ENCODE results near the gene PML. TPM values are rescaled to one million over a fixed set of nuclear protein-coding genes. Genes with fewer than 3 reads are reported as not detected.

The PML gene
- total and polyA plus RNA-seq, 5 experiments from 2014 or later: 12.2 to 57.9 (median 26.9) TPM

Other genes with a start within 250 kb of the PML start
- not detected for gene INSYN1, start 241.4 kb upstream of the PML start, total RNA-seq
- not detected for gene INSYN1, start 241.4 kb upstream of the PML start, polyA plus RNA-seq
- gene TBC1D21, start 121.2 kb upstream of the PML start, total RNA-seq: not detected
- not detected for gene TBC1D21, start 121.2 kb upstream of the PML start, polyA plus RNA-seq
- 1 to 10 TPM in 1 of 2 experiments, under 1 TPM in 1; 0.80 to 1.9 TPM for gene LOXL1, start 68.3 kb upstream of the PML start, total RNA-seq
- 1 to 10 TPM; 1.2 to 2.0 (median 1.3) TPM for gene LOXL1, start 68.3 kb upstream of the PML start, polyA plus RNA-seq
- gene STOML1, start 2.4 kb upstream of the PML start, total RNA-seq: 10 to 100 TPM; 10.4 to 10.8 TPM
- 10 to 100 TPM in 2 of 3 donors, 1 to 10 TPM in 1; 9.6 to 15.6 (median 12.6) TPM for gene STOML1, start 2.4 kb upstream of the PML start, polyA plus RNA-seq
- gene GOLGA6A, start 87.8 kb downstream of the PML start, total RNA-seq: under 1 TPM; 0.16 to 0.39 TPM
- under 1 TPM in 1 of 3 donors, not detected in 2; 0.05 TPM for gene GOLGA6A, start 87.8 kb downstream of the PML start, polyA plus RNA-seq
- not detected for gene ISLR2, start 135.9 kb downstream of the PML start, total RNA-seq
- gene ISLR2, start 135.9 kb downstream of the PML start, polyA plus RNA-seq: not detected
- not detected for gene ISLR, start 179.0 kb downstream of the PML start, total RNA-seq
- gene ISLR, start 179.0 kb downstream of the PML start, polyA plus RNA-seq: not detected
- not detected for gene STRA6, start 208.1 kb downstream of the PML start, total RNA-seq
- not detected for gene STRA6, start 208.1 kb downstream of the PML start, polyA plus RNA-seq
- gene CCDC33, start 241.6 kb downstream of the PML start, total RNA-seq: not detected
- not detected for gene CCDC33, start 241.6 kb downstream of the PML start, polyA plus RNA-seq